Fibroblast of skin of right biceps (primary cell): ENCODE data around the gene C11orf54.
"Not testable (repeated sequence)": the region's sequence is repeated elsewhere in the genome, so short reads cannot be mapped to it uniquely, and the experiment has no call there.

Experiments used
- DNase-seq: peaks from one replicate; pipeline ENCODE4 v3.0.0-alpha.2; 2013

The C11orf54 gene

DNA sequence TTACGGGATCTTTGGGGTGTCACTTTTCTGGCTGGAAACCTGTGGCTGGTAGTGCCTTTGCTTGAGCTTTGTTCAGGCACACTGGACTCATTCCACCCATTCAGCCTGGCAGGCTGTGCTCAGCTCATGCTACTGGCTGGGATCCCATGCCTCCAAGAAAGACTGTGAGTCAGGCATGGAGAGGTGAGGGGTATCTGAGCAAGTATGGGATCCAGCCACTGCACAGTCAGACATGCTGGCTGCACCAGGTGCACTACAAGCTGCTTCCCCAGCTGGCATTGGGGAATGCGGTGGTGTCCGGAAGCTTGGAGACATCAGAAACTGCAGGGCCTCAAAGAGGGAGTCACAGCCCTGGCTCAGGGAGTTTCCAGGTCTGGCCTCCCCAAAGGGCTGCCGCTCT lies 30.7 kb downstream of the C11orf54 start:
- DNase-seq = no peak

DNA sequence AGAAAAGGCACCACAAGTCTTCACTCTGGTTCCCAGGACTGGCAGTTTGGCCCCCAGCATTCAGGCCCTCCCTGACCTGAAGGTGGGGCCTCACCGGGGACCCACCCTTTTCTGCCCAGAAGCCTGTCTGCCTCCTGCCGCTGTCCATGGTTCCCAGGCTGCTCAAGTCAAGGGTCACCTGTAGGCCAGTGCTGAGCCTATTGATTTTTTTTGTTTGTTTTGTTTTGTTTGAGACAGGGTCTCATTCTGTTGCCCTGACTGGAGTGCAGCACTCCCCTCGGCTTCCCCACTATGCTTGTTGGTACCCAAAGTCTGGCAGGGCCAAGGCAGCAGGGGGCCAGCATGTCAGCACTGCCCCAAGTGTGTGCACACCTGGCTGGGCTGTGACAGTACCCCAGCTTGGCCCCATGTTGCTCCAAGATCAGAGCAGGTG lies 31.6 kb downstream of the C11orf54 start:
- no peak for DNase-seq

DNA sequence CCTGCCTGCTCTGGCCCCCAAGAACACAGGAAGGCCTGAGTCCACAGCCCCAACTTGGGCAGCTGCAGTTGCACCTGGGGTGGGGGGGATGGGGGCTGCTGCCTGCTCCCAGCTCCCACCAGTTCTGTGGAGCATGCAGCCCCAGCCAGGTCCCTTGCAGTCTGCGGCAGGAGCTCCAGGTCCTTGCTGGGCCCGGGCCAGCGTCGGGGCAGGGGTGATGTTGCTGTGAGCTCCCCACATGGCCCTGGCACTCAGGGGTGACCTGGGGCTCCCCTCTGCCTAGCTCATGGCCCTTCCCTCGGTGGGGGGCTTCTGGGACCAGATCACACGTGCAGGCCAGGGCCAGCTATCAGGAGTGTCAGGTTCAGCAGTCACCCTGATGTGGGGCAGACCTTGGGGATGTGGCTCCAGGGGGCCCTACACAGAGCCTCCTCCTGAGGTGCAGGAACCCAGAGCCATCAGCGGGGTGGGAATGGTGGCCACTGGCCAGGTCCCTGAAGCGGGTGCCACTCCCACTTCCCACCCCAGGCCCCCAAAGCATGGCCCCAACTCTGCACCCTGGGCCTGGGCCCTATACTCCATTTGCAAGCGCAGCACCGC lies 32.2 kb downstream of the C11orf54 start:
- no peak for DNase-seq

DNA sequence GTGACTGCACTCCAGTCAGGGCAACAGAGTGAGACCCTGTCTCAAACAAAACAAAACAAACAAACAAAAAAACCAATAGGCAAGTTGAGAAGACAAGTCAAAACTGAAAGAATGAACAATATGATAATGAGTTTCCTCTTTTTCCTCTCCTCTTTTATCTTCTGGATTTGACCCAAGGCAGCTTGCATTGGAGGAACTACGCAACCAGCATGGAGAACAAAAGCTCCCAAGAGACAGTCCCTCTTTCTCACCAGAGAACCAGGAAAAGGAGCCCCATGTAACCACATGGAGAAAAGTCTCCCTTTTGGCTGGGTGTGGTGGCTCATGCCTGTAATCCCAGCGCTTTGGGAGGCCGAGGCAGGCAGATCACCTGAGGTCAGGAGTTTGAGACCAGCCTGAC lies 33.1 kb downstream of the C11orf54 start:
- DNase-seq = not testable (repeated sequence)

DNA sequence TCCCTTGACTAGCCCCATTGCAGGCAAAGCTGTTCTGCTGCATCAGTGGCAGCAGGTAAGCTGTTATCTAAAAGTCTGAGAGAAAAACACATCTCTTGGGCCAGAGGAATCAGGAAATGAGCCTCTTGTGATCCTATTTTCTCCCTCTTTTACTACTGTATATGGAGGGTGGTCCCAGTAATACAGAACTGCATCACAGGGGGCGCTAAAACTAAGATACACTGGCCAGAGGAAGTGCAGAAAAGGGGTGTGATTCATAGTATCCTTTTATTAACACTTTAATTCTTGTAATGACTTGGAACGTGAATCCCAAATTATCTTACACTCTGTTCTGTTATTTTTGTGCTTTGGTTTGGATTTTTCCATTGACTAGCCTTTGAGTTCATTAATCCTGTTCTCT lies 33.8 kb downstream of the C11orf54 start:
- peak; percentile 2 for DNase-seq

DNA sequence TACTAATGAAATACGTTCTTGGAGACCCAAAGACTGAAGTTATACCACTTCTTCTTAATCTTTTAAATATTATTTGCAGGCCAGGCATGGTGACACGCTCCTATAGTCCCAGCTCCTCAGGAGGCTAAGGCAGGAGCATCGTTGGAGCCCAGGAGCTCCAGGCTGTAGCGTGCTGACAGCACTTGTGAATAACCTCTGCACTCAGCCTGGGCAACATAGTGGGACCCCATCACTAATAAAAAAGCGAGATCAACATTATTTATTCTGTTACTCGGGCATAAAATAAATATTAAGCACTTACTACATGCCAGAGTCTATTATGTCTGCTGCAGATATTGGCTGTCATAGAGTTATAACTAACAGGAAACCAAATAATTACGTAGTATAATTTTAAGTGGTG lies 41.9 kb downstream of the C11orf54 start:
- no peak for DNase-seq

DNA sequence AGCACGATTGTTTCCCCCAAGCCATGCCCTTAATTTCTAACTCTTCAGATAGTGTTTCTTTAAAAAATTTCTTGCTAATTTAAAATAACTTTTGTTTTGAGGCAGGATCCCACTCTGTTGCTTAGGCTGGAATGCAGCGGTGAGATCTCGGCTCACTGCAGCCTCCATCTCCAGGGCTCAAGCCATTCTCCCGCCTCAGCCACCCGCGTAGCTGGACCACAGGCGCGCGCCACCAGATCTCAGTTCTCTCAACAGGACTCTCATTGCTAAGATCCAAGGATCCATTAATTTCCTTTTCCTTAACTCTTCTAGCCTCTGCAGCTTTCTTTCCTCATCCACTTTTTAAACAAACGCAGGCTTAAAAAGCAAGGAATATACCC lies 42.3 kb downstream of the C11orf54 start:
- no peak for DNase-seq

DNA sequence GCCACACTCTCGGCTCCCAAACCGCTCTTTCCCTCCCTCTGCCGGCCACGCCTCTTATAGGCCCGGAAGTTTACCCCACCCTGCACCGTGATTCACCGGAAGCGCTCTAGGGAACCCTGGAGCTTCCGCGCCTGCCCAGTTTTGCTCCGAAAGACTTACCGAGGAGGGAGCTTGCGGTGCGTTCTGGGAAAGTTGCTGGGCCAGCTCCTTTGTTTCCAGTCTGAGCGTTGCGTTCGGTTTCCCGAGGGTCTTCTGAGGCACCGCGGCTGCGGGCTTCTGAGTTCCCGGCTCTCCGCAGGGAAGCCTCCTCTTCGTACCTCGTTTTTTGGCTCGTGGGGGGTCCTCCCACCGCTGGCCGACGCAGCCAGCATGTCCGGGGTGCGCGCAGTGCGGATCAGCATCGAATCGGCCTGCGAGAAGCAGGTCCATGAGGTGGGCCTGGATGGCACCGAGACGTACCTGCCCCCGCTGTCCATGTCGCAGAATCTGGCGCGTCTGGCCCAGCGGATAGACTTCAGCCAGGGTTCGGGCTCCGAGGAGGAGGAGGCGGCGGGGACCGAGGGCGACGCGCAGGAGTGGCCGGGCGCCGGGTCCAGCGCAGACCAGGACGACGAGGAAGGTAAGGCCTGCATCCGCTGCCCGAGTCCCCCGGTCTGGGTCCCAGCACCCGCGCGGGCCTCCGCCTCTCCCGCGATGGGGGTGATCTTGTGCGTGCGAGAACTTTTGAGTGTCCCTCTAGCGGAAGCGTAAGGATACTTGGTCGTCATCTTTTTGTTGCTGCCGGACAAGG lies 42.9 kb downstream of the C11orf54 start, which contains the start of gene MED17:
Gene MED17 (plus strand): TSS at position 138 of the 790 bp plus-strand sequence. CDS start 232 bp downstream, at position 370.
- DNase-seq = peak; percentile 95

DNA sequence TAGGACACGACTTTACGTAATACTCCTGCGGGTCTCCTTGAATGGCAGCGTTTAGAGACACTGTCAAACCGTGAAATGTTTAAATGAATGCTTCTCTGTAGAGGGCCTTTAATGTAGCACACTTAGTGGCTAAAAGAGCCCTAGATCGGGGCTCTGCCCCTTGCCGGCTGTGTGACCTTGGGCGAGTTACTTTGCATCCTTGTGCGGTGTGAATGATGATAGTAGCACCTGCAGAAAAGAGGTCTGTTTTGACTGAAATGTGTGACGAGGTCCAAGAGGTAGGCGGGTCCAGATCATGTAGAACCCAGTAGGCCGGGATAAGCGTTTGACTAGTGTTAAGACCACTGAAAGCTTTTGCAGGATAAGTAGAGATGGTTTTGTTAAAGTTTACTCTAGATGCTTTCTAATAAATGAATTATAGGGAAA lies 43.5 kb downstream of the C11orf54 start:
- no peak for DNase-seq

DNA sequence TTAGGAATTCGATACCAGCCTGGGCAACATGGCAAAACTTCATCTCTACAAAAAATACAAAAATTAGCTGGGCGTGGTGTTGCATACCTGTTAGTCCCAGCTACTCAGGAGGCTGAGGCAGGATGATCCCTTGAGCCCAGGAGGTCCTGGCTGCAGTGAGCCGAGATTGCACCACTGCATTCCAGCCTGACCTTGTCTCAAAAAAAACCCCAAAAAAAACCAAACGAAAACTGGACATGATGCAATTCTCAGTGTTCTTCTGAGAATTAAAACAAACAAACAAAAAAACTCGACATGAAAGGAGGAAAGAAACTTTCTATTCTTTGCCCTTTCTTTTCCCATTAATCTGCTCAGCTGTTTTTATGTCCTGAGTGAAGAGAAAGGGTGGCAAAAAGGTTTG lies 50.0 kb downstream of the C11orf54 start:
- no peak for DNase-seq

DNA sequence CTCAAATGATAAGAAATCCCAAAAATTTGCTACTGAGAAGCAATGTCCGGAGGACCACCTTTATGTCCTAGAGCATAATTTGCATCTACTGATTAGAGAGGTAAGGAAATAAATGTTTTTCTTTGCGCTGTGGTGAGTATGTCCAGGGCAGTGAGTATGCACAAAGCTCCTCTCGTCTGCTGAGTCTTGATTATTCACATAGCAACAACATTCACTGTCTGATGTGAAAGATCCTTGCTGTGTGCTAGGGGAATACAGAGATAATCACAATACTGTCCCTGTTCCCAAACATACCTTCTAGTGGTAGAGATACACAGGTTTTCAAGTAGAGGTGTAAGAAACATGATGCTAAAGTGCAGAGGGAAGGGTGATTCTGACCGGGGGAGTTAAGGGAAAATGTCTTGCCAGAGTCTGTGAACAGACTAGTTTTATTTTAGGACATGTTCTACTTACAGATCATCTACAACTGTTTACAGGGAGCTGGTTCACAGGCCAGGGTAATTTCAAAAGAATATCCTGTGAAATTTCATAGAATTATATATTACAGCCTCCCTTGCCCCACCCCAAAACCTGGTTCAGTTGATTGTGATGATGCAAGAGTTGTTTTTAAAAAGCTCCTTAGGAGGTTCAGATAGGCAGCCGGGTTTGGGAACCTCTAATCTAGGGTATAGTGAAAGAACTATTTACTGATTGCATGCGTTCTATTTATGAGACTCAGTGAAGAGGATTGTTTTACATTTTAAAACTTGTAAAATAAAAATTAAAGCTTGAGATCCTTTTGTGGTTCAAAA lies 55.2 kb downstream of the C11orf54 start:
- no peak for DNase-seq

DNA sequence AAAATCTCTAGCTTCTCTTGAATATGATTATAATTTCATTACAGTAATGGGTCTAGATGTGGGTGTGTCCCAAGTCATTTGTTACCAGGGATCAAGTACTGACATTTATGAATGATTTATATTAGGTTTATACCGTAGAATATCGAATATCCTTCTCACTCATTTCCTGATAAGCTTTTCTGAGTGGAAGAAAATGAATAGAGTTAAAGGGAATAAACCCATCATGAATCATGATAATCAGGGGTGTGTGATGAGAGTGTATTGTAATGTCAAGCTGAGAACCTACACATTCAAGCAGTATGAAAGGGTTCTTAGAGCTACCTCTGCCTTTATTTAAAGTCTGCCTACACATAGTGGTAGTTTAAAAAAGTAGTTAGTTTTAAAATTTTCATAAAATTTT lies 59.9 kb downstream of the C11orf54 start:
- no peak for DNase-seq

DNA sequence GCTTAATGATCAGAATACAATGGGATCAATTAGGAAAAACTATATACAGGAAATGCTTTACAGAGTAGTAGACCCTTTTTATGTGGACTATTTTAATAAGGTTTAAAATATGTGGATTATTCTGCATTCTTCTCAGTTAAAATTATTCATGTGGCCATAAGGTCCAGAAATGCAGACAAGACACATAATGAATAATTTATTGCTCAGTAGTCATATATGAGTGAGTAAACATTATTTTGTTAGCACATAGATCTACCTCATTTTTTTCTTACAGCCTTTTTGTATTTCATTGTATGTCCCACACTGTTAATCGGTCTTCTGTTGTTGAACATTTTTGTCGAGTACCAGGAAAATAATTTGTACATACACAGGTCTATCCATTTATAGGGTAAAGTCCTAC lies 63.4 kb downstream of the C11orf54 start:
- no peak for DNase-seq

DNA sequence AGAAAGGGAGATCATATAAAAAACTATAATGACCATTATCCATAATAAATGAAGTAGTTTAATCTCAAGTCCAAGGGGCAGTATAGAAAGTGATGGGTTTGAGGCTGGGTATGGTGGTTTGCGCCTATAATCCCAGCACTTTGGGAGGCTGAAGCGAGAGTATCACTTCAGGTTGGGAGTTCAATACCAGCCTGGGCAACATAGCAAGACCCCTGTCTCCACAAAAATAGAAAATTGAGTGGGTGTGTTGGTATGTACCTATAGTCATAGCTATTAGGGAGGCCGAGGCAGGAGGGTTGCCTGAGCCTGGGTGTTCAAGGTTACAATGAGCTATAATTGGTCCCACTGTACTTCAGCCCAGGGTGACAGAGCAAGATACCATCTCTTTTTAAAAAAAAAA lies 66.5 kb downstream of the C11orf54 start:
- no peak for DNase-seq

DNA sequence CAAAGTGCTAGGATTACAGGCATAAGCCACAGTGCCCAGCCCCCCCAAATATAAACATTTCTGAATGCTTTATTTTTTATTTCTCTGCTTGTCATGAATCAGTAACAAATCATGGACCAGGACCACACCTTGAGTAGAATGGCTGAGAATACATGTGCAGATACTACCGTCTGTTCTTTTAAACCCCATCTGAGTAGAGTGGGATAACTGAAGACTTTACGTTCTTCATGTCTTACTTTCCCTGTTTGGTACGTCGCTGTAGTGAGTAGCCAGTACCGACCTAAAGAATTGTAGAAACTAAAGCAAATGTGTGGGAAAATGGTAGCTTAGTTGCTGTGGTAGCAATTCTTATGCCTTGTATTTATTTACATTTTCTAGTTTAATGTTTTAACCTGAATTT lies 72.5 kb downstream of the C11orf54 start:
- DNase-seq = no peak
